Esophagus muscularis mucosa (tissue), 3 donors: Measurements from ENCODE around the gene LVRN.

Source experiments
- POLR2A ChIP-seq: fragments of 450-650 bp; IDR thresholded peaks from one replicate; pipeline ENCODE4 v1.6.1; 2017; ENCODE audit warnings: antibody characterized with exemption, moderate library complexity, mild to moderate bottlenecking, low read depth
- POLR2AphosphoS5 ChIP-seq, 2 donors: sonication (generic); formaldehyde crosslinking; IDR thresholded peaks; one replicate each; pipeline ENCODE4 v1.6.1; 2017; ENCODE audit warnings: antibody characterized with exemption in 2 of 2
- TF ChIP-seq, protein P1 (sequence below), 3 experiments: fragments of 200-600 bp in 2 of 3; fragments of 450-650 bp in 1 of 3; sonication (generic) in 2 of 3; IDR thresholded peaks; one replicate each; pipeline ENCODE4 v1.5.1; 2017 to 2019; ENCODE audit warnings: antibody characterized with exemption in 3 of 3, mild to moderate bottlenecking in 2 of 3, moderate library complexity in 1 of 3

DNA sequence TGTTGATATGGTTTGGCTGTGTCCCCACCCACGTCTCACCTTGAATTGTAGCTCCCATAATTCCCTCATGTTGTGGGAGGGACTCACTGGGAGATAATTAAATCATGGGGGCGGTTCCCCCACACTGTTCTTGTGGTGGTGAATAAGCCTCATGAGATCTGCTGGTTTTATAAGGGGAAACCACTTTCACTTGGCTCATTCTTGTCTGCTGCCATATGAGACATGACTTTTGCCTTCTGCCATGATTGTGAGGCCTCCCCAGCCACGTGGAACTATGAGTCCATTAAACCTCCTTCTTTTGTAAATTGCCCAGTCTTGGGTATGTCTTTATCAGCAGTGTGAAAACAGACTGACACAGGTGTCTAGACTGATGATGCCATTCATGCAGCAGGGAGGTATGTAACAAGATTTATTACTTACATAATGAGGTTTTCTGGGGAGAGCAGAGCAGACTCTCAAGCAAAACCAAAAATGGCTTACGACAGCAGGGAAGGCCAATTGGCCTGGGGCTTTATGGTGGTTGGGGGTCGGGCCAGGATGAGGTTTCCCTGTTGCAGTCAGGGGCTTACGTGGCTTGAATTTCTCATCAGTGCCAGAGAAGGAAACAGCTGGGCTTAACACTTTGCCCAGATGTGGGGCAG, 113.0 kb downstream of the LVRN start:
- TF ChIP-seq, protein P1, sequence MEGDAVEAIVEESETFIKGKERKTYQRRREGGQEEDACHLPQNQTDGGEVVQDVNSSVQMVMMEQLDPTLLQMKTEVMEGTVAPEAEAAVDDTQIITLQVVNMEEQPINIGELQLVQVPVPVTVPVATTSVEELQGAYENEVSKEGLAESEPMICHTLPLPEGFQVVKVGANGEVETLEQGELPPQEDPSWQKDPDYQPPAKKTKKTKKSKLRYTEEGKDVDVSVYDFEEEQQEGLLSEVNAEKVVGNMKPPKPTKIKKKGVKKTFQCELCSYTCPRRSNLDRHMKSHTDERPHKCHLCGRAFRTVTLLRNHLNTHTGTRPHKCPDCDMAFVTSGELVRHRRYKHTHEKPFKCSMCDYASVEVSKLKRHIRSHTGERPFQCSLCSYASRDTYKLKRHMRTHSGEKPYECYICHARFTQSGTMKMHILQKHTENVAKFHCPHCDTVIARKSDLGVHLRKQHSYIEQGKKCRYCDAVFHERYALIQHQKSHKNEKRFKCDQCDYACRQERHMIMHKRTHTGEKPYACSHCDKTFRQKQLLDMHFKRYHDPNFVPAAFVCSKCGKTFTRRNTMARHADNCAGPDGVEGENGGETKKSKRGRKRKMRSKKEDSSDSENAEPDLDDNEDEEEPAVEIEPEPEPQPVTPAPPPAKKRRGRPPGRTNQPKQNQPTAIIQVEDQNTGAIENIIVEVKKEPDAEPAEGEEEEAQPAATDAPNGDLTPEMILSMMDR (IDR thresholded peaks at IDR 0.05) = no peak
- TF ChIP-seq POLR2AphosphoS5 (IDR thresholded peaks at IDR 0.05) (no peak), POLR2A (no peak)
